Umbilical cord (tissue), 2 donors: Measurements from ENCODE around the gene MAGI1. TPM values are rescaled to one million over a fixed set of nuclear protein-coding genes. Genes with fewer than 3 reads are reported as not detected.
A peak's percentile ranks its signal among the peaks of the same experiment; 100 is the strongest.

Source experiments
- DNase-seq: peaks from one replicate; pipeline ENCODE4 v3.0.0-alpha.2; 2015; ENCODE audit warnings: low spot score
- total RNA-seq: library from RNA; depleted of rRNA; stranded (reverse); fragments of >200 nt; gene quantifications from one replicate; pipeline ENCODE4 v1.2.3, GENCODE V29; 2014; ENCODE audit warnings: low replicate concordance; ENCODE audit not compliant: insufficient read depth

Gene MAGI1
- total RNA-seq, 1 donor from 2014 or later: 34.7 TPM

DNA sequence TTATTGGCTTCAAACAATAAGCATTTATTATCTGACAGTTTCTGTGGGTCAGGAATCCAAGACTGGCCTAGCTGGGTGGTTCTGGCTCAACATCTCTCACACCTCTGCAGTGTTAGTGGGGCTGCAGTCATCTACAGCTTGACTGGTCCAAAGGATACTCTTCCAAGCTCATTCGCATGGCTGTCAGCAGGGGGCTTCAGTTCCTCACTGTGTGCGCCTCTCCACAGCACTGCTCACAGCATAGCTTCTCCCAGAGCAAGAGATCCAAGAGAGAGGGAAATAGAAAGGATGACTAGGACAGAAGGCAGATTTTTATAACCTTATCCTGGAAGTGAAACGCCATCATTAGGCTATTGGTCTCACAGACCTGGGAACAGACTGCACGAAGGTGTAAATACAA, 64.2 kb downstream of the MAGI1 start:
- no peak for DNase-seq

DNA sequence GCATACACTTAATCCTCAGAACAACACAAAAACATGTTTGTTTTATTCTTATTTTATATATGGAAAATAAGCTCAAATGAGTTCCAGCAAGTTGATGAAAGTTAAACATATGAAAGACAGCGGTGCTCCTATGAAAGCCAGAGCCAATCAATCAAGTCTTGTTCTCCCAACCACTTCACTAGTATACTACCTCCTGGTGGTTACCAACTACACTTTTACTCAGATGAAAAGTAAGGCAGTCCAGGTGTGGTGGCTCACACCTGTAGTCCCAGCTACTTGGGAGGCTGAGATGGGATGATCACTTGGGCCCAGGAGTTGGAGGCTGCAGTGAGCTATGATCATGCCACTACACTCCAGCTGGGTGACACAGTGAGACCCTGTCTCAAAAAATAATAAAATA, 66.0 kb downstream of the MAGI1 start:
- no peak for DNase-seq

DNA sequence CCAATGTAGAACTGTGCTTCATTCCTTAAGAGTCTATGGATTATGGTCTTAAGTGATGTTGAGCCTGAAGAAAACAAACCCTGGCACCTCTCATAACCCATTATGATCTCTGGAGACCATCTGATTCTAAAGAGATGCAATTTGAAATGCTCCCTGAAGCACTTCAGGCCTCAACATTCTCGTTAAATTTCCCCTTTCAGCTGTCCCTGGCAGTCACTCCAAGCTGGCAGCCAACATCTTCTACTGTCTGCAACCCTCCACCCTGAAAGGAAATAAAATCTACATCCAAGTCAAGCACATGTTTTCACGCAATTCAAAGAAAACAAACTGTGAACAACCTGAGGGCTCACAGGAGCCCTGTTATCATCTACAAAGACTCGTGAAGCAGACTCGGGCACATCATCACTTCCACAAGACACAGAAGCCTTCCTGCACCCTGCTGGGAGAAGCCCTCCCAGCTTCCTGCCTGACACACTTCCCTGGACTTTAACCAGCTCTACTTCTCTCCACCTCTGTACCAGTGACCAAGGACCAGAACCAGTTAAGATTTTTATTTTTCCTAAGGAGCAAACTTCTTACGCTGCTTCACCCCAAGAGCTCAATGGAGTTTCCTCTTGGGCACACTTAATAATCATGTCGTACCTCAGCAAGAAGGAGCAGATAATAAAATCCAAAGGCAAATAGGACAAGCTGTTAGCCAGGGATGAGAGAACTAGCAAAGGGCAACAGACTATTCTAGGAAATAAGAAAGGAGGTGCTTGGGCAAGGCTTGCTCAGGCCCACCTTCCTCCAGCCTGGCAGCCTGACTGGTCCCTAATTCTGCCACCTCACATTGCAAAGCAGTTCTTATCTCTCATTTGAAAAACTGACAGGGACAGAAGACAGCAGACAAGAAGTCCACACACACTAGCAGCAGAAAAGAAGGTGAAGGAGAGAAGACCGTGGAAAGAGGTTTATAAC, 67.1 kb downstream of the MAGI1 start:
- no peak for DNase-seq

DNA sequence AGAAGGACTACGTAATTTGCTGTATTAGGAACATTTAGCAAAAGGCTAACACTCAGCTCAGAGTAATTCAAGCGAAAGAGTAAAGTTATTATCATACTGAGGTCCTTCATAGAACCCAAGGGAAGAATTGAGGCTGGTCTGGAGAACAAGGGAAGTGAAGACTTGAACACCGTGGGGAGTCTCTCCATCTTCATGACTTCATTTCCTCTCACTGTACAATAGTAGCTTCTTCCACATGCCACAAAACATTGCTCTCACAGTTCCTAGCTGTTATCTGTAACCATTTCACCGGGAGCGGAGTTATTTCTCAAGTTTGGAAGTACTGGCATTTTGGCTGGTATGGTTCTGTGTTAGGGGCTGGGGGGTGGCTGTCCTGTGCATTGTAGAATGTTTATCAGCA, 69.7 kb downstream of the MAGI1 start:
- no peak for DNase-seq

DNA sequence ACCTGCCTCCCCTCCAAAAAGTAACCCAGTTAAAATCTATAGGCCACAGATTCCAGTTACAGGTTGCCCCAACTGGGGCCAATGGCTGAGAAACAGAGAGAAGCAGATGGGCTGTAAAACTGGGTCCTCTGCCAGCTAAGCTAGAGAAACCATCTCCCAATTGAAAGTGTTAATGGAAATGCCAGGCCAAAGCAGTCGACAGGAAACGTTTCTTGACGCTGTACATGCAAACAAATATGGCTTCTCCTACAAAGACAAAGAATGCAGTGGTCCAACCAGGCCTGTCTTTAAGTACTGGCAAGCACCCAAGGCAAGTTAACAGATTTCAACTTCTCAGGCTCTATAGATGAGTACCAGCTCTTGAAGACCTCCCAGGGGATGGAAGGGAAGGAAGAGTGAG, 71.3 kb downstream of the MAGI1 start:
- no peak for DNase-seq

DNA sequence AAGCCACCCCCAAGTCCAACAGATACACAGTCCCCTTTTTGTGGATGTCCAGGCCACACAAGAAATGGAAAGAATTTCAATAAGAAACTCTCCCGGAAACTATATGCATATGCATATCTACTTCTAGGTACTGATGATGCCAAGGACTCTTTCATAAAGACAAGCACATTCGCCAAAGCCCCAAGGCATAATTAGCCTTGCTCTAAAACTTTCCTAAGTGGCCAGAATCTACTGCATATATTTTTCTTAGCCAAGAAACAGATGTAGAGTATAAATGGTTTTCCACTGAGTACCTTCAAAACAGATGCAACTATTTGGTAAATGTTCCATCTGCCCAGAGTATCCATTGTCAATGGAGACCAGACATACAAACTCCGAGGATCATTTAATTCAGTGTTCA, 73.9 kb downstream of the MAGI1 start:
- no peak for DNase-seq

DNA sequence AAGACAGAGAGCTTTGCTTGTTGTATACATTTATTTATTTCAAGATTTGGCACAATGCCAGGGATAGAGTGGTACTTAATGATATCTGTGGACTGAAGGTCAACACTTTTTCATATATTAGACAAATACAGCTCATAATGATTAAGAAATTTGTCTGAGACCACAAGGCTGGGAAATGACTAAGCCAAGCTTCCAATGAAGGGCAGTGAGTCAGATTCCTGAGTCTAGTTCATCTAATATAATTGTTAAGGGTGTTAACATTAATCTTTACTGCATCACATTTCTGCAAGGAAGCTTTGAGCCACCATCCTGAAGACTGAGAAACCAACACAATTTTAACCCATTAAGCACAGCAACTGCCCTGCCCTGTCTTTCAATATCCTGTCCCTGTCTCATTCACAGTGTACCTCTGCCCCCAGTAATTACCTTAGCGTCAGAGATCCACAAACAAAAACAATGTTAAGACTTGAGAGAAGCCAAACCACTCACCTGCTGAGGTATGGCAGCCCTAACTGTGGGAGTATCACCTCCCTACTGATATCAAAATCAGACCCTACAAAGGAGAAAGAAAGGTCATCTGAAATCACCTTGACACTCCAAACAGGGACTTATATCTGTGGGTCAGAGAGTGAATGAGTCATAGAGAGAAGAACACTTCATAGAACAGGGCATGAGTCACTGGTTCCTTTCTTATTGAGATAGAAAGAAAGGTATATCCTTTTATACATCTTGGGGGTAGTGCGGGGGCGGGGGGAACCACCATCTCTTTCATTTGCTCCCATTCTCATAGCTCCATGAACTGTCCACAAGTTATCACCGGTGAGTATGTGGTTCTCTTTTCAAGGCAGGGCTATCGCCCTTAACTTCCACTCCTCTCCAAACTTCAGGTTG, 74.7 kb downstream of the MAGI1 start:
- DNase-seq: no peak

GRCh38 chr3:65961733-65962132, 77.0 kb downstream of the MAGI1 start:
- DNase-seq: no peak

DNA sequence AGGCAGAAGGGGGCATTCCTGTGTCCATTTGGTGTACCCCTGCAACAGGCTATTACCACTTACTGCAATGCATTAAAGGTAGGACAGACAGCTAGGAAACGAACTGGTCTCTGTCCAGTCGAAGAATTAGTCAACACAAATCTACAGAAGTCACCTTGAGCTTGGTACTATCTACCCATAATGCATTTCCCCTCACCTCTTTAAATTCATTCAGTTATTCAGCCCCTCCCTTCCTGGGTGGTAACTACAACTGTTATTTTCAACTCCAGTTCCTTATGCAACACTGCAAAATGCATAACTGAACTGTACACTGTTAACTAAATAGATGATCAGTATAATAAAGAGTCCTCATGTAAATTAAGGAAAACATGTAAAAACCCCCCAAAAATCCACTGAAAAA, 77.6 kb downstream of the MAGI1 start:
- DNase-seq: no peak

DNA sequence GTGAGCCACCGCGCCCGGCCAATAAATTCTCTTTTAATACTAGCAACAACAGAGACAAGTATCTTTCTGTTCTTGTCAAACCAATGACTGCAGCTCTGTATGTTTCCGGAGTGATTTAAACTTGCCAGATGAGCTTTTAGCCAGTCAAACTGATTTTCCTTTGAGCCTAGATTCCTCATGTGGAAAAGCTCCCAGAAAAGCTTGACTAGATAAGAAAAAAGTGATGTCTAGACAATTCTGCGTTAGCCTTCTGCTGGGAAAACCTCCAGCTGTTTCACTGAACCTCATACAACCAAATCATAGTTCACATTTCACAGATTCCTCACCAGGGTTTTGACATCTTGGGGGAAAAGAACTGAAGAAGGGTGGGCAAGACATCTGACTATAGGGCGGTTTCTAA, 78.6 kb downstream of the MAGI1 start:
- peak; percentile 85 for DNase-seq

DNA sequence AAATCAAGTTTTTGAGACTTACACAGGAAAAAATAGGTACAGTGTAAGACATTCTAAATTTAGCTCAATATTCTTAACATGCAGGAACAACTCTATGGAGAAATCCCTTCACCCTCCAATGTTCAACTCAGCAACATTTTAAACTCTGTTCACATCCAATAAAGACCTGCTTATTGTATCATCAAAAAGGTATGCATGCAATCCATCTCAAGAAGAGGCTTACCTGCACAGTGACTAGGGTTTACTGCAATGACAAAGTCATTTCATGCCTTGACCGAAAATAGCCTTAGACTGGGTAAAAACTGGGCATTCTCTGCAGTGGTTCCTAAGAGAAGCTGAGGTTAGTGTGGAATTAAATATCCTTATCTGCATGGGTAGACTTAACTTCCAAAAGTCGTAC, 80.5 kb downstream of the MAGI1 start:
- no peak for DNase-seq

- no peak for DNase-seq
Measured at GRCh38 chr3:65955792-65956477, 82.8 kb downstream of the MAGI1 start.

DNA sequence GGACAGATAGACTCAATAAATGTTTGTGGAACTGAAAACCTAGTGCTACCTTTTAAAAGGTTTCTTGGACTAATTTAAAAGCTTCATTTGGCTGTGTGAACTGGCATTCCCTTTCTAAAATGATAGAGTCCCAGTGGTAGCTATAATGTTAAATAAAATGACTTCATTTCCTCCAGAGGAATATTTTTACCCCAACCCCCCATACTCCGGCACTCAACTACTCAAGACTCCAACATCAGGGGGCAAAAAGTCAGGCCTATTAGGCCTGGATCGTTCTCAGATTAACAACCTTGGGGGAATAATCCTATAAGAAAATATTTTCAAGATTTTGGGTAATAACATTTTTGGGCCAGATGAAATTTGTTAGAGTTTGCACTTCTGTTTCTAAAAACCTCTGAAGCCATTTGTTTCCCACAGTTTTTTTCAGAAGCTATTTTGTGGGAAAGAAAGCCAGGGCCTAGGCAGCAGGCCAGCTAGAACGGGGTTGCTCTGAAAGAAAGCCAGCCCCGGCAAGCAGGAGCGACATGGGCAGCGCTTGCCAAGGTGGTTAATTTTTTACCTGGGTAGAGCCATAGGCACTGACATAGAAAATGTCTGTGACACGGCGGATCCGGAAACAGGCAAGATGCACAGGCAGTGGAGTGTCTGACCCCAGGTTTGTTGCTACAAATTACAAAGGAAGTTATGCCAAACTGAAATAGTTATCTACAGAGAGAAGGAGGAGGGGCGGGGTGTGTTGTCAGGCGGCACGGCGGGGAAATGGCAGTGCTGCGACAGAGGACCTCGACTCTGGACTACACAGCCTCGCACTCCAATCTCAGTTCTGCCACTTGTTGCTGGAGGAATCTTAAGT, 84.6 kb downstream of the MAGI1 start:
- DNase-seq: peak; percentile 38

- peak; percentile 72 for DNase-seq
Measured at GRCh38 chr3:65953301-65953812, 85.4 kb downstream of the MAGI1 start.

DNA sequence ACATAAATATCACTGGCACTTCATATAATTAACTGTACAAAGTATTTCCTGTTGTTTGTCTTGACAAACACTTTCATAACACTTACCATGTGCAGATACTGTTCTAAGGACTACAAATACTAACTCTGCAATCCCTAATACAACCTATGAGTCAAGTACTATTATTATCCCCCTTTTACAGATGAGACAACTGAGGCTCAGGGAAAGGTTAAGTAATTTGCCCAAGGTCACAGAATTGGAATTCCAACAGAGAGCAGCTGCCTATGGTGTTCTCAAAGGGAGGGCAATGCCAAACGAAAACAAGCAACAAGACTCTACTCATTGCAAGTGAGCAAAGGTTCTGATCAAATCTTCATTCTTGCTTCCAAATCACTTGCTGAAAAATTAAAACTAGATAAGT, 85.9 kb downstream of the MAGI1 start:
- DNase-seq: no peak

DNA sequence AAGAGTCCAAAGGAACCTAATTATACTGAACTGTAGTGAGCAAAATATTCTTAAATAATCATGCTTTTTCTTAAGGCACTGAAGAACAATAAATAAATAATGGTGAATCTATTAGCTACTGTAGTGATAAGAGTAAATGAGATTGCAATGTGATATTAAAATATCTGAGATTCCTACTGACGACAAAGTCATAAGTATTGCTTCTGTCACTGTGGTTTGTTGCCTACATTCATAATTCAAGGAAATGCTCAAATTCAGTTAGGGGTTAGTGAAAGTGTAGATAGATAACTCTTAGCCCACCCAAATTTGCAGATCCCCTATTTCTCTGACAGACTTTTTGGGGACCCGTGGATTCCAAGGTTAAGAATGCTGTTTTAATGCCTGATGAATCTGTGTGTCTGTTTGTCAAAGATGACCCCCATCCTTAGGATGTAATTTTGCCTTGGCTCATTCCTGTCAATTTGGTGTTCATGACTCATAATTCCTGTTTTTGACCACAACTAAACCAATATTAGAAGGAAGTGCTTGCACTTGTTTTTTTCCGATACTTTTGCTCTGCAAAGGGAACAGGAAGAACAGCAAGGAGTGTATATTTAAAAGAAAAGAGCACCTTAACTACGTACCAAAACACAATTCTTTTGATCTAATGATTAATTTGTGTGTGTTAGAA, 86.7 kb downstream of the MAGI1 start:
- no peak for DNase-seq

DNA sequence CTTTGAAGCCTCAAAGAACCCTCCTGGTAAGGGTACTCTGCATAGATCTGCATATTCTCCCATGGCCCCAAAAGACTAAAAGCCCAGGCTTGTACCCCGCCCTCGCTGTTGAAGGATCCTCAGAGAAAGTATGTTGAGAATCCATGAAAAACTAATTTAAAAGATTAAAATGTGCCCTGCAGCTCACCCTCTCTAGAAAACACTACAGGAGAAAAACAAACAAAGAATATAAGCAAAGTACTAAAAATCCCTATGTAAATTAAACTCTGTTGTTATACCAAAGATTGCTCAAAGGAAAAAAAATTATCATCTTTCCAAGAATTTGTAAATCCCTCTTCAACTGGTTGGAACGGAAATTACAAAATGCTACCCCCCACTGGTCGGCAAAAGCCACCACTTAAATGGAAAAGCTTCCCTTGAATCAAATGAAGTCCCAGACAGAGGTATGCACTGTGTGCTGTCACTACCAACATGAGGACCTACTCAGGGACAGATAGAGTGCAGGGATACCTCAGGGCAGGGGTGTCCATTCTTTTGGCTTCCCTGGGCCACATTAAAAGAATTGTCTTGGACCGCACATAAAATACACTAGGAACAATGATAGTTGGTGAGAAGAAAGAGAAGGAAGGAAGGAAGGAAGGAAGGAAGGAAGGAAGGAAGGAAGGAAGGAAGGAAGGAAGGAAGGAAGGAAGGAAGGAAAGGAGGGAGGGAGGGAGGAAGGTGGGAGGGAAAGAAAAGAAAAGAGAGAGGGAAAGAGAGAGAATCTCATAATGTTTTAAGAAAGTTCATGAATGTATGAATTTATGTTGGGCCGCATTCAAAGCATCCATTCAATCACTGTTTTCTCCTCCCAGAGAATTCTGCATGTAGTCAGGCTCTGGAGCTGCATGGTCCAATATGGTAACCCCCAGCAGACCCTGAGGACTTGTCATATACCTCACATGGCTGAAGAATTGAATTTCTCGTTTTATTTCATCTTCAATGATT, 88.1 kb downstream of the MAGI1 start:
- no peak for DNase-seq

- DNase-seq: no peak
Measured at GRCh38 chr3:65948841-65949573, 89.7 kb downstream of the MAGI1 start.
